ENCODE data around the gene ANO7. TPM values are rescaled to one million over a fixed set of nuclear protein-coding genes. Genes with fewer than 3 reads are reported as not detected.

ANO7 gene
- total and polyA plus RNA-seq, 2 of the 8 experiments (the other 6 are each of a cell fraction or from before 2014, with no cell fraction given): 3.2 to 6.9 TPM

DNA sequence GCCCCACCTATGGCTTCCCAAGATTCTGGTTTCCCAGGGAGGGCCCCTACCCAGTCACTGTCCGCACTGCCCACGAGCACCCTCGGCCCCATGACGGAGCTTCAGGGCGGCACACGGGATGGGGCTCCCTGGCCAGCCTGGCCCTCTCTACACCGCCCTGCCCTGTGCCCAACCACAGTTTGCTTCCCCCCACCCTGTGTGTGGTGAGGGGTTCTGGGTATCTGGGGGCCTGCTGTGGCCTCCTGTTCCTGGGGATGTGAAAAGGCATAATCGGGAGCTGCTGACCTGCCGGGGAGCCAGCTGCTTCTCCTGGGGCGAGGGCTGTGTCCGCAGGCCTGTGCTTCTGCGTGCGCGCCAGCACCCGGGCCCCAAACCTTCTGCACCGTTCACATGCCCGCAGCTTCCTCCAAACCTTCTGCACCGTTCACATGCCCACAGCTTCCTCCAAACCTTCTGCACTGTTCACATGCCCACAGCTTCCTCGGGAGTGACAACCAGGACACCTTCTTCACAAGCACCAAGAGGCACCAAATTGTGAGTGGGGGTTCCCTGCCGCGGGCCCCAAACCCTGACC is 12.4 kb downstream of the ANO7 start:
- Histone ChIP-seq H4K8ac (ENCODE audit: extremely low read depth, insufficient read depth, low read length) (no peak overlapping the region; the same call in 1 of the 2 replicates), H2BK120ac (replicated peaks; ENCODE audit: low read depth, low read length) (no peak overlapping the region), H3K79me1 (ENCODE audit: low read depth, low read length) (no peaks in the 10 kb centered on the region), H3K4me1 (replicated peaks in 1 of 4; ENCODE audit: control insufficient read depth in 3 of 4, insufficient read depth in 4 of 4, low read length in 3 of 4) (no peaks in the 10 kb centered on the region; a peak in 1 of 7 replicates), H2AFZ (ENCODE audit: low read length) (no peak overlapping the region), H2BK15ac (ENCODE audit: low read length) (no peak overlapping the region), H2BK12ac (ENCODE audit: low read depth, low read length) (no peak overlapping the region), H3K79me2 (ENCODE audit: control insufficient read depth in 1 of 2, insufficient read depth in 2 of 2, low read length in 2 of 2) (no peaks in the 10 kb centered on the region), H3K36me3 (ENCODE audit: control insufficient read depth in 2 of 4, insufficient read depth in 4 of 4, low read length in 3 of 4) (no peaks in the 10 kb centered on the region), H3K9ac (replicated peaks in 1 of 4; ENCODE audit: extremely low read depth in 1 of 4, low read depth in 3 of 4, low read length in 3 of 4) (no peak overlapping the region; a peak in 1 of 7 replicates), H3K14ac (ENCODE audit: insufficient read length) (no peak overlapping the region), H3K4me3 (ENCODE audit: extremely low read depth in 1 of 4, insufficient read depth in 2 of 4, low read depth in 3 of 4, low read length in 4 of 4) (no peak overlapping the region), H3K9me3 (ENCODE audit: insufficient read depth in 2 of 2, low read depth in 1 of 2, low read length in 1 of 2) (no peaks in the 10 kb centered on the region), H3K4me2 (ENCODE audit: insufficient read depth in 1 of 2, low read depth in 2 of 2, low read length in 2 of 2) (no peak overlapping the region), H2BK20ac (ENCODE audit: low read length) (no peak overlapping the region), H4K91ac (replicated peaks; ENCODE audit: insufficient read length, low read length) (no peak overlapping the region), H4K5ac (ENCODE audit: insufficient read length, low read depth, low read length) (no peak overlapping the region), H3K27me3 (replicated peaks in 1 of 4; ENCODE audit: control insufficient read depth in 3 of 4, extremely low read depth in 1 of 4, insufficient read depth in 3 of 4, low read length in 3 of 4) (no peaks in the 10 kb centered on the region), H3K56ac (replicated peaks; ENCODE audit: insufficient read length, low read depth, low read length) (no peak overlapping the region), H2BK5ac (ENCODE audit: low read depth, low read length) (no peak overlapping the region), H3K4ac (replicated peaks; ENCODE audit: insufficient read length, low read depth, low read length) (no peak overlapping the region), H3K23ac (ENCODE audit: insufficient read length) (no peak overlapping the region), H3K18ac (ENCODE audit: extremely low read depth, low read length) (no peak overlapping the region), H2AK5ac (ENCODE audit: low read depth, low read length) (no peak overlapping the region), H3K23me2 (ENCODE audit: low read depth, low read length) (no peaks in the 10 kb centered on the region), H3K27ac (ENCODE audit: low read depth, low read length) (no peak overlapping the region), H4K20me1 (replicated peaks in 1 of 2; ENCODE audit: control insufficient read depth in 1 of 2, insufficient read depth in 2 of 2, low read length in 2 of 2) (peaks cover 0 to 3% of the 10 kb centered on the region in 2 experiments)
- ChIA-PET POLR2A (ENCODE audit: partially characterized antibody) (interaction anchor here (1.4 kb wide), 1 partner anchor 14 kb away, joined by 3 read pairs; no protein-coding TSS in a partner anchor), CTCF (ENCODE audit: partially characterized antibody) (no interaction called here)
- no peak for DNase-seq (ENCODE audit: low read depth in 1 of 2, low spot score in 2 of 2)
- 95% methylated on average over 15 of the region's 21 CpGs; no CpG with 5 or more reads in 1 of the 2 experiments for WGBS, 2 experiments (ENCODE audit: extremely low coverage in 1 of 2, insufficient coverage in 1 of 2, insufficient read length in 1 of 2, insufficient replicate concordance in 2 of 2, low coverage in 1 of 2, low lambda C conversion rate in 2 of 2, missing lambda C conversion rate in 1 of 2)
- TF ChIP-seq RFX5 (IDR thresholded peaks at IDR 0.05; ENCODE audit: borderline replicate concordance, low read depth, low read length) (no peak), PHF8 (conservative IDR thresholded peaks at IDR 0.05; ENCODE audit: low read depth, low read length) (no peak), SUZ12 (IDR thresholded peaks at IDR 0.05; ENCODE audit: low read length) (no peak), RXRA (IDR thresholded peaks at IDR 0.05; ENCODE audit: insufficient read depth, low read depth, low read length) (no peak), HDAC6 (IDR thresholded peaks at IDR 0.05; ENCODE audit: low read depth, low read length) (no peak), NANOG (IDR thresholded peaks at IDR 0.05; ENCODE audit: insufficient read depth, low read depth, low read length, poor library complexity, severe bottlenecking) (no peak), CREB1 (IDR thresholded peaks at IDR 0.05) (no peak), ASH2L (IDR thresholded peaks at IDR 0.05; ENCODE audit: low read length) (no peak), SIRT6 (IDR thresholded peaks at IDR 0.05; ENCODE audit: low read length) (no peak), RNF2 (IDR thresholded peaks at IDR 0.05; ENCODE audit: borderline replicate concordance, low read depth, low read length, missing control alignments, poor library complexity, severe bottlenecking) (no peak), CBX8 (IDR thresholded peaks at IDR 0.05; ENCODE audit: borderline replicate concordance, low read depth, low read length) (no peak), JUND (IDR thresholded peaks at IDR 0.05; ENCODE audit: low read length) (no peak)
- TF ChIP-seq, protein P1, sequence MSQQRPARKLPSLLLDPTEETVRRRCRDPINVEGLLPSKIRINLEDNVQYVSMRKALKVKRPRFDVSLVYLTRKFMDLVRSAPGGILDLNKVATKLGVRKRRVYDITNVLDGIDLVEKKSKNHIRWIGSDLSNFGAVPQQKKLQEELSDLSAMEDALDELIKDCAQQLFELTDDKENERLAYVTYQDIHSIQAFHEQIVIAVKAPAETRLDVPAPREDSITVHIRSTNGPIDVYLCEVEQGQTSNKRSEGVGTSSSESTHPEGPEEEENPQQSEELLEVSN (IDR thresholded peaks at IDR 0.05): no peak
- no peak for FAIRE-seq
